Measurements from ENCODE around the gene RMC1.
"Not testable (repeated sequence)": the region's sequence is repeated elsewhere in the genome, so short reads cannot be mapped to it uniquely, and the experiment has no call there.

The RMC1 gene

DNA sequence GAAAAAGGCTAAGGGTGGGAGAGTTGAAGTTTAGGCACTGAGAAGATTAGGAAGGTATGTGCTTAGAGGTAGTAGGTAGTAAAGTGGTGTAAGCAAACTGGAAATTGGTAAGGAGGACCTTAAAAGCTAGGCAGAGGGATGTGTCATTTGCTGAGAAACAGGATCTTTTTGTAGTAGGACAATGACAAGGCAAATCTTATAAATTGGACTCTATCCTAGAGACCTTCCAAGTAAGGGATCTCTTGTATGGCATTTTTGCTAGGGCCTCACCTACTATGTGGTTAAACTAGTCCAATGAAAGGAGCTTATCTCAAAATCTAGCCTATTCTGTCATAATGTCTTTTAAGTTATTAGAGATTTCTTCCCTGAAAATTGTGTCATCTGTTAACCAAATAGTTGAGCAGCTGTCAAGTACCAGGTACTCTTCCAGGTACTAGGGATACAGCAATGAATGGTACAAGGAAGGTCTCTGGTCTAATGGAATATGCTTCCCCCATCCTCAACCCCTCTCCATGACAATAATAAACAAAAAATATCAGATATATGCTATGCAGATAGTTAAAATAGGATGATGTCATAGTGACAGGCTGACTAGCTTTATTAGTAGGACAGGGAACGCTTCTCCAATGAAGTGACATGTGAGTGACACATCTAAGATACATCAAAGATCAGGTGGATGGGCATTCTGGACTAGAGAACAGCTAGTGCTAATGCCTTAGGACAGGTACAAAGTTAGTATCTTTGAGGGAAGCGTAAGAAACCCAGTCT lies 32.5 kb upstream of the RMC1 start:
- no peak for DNase-seq (ENCODE audit: insufficient read length, low spot score)
- TF ChIP-seq PAX5 (IDR thresholded peaks at IDR 0.05; ENCODE audit: insufficient read depth, low read length, severe bottlenecking) (no peak), POLR2AphosphoS5 (IDR thresholded peaks at IDR 0.05; ENCODE audit: low read depth, low read length) (no peak)
- no peak for FAIRE-seq

DNA sequence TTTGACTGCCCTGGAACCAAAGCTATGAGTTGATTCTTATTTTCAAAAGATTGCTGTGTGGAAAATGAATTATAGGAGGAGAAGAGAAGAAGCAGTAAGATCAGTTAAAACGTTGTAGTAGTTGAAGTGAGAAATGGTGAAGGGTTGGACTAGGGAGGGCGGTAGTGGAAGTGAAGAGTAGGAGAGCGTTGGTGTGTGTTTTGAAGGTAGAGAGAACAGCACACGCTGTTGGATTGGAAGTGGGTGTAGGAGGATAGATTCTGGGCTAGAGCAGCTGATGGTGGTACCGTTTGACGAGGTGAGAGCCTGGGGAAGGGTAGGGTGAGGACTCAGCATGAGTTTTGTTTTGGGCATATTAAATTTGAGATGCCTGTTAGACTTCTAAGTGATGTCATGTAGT lies 31.8 kb upstream of the RMC1 start:
- no peak for FAIRE-seq
- no peak for TF ChIP-seq TAF1 (IDR thresholded peaks at IDR 0.05; ENCODE audit: low read depth, low read length)
- no peak for TF ChIP-seq POLR2AphosphoS5 (IDR thresholded peaks at IDR 0.05; ENCODE audit: low read depth, low read length)
- TF ChIP-seq POU2F2 (IDR thresholded peaks at IDR 0.05; ENCODE audit: low read depth, low read length): no peak
- no peak for TF ChIP-seq SPI1 (IDR thresholded peaks at IDR 0.05; ENCODE audit: low read depth, low read length)
- TF ChIP-seq PAX5 (IDR thresholded peaks at IDR 0.05; ENCODE audit: insufficient read depth, low read length, severe bottlenecking): no peak
- TF ChIP-seq POLR2A (IDR thresholded peaks at IDR 0.05; ENCODE audit: low read depth, low read length): no peak
- no peak for DNase-seq (ENCODE audit: insufficient read length, low spot score)

DNA sequence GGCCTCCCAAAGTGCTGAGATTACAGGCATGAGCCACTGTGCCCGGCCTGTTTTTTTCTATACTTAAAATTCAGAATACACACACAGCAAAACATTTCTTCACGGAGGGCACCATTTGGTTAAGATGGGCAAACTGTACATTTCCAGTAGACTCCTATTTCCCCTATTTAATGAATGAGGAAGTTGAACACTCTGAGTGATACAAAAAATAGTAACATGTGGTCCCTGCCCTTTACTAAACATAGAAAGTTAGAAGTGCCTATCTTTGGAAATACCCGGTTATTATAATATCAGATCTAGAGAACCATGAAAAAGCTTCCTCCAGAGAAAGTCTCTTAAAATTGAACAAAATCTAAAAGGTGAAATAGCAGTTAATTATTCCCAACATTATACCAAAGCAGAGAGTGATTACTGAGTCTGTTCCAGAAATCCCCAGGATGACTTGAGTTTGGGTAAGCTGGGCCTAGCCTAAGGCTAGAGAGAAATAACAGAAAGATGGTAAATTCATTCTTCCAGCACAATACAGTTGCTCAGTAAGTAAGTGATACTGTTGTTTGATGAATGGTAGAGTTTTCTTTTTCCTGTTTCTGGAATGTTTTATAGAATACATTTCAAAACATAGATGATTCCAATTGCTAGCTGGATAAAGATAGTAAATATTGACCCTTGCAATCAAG lies 23.3 kb upstream of the RMC1 start:
- TF ChIP-seq SPI1 (IDR thresholded peaks at IDR 0.05; ENCODE audit: low read depth, low read length): 0 out of 2 replicates have a peak, but pooled peaks have one; percentile 34
- no peak for TF ChIP-seq TAF1 (IDR thresholded peaks at IDR 0.05; ENCODE audit: low read depth, low read length)
- no peak for DNase-seq (ENCODE audit: insufficient read length, low spot score)
- peak; percentile 5 for FAIRE-seq

- no peak for TF ChIP-seq POU2F2 (IDR thresholded peaks at IDR 0.05; ENCODE audit: low read depth, low read length)
- no peak for TF ChIP-seq POLR2AphosphoS5 (IDR thresholded peaks at IDR 0.05; ENCODE audit: low read depth, low read length)
- no peak for TF ChIP-seq SPI1 (IDR thresholded peaks at IDR 0.05; ENCODE audit: low read depth, low read length)
- no peak for TF ChIP-seq PAX5 (IDR thresholded peaks at IDR 0.05; ENCODE audit: insufficient read depth, low read length, severe bottlenecking)
- TF ChIP-seq POLR2A (IDR thresholded peaks at IDR 0.05; ENCODE audit: low read depth, low read length): no peak
- no peak for TF ChIP-seq TAF1 (IDR thresholded peaks at IDR 0.05; ENCODE audit: low read depth, low read length)
- DNase-seq (ENCODE audit: insufficient read length, low spot score) (no peak), FAIRE-seq (no peak)
These were observed 18.6 kb upstream of the RMC1 start for GRCh38 chr18:23484561-23485182.

GRCh38 chr18:23485386-23485785 lies 17.9 kb upstream of the RMC1 start:
- DNase-seq (ENCODE audit: insufficient read length, low spot score): no peak
- no peak for FAIRE-seq
- TF ChIP-seq TAF1 (IDR thresholded peaks at IDR 0.05; ENCODE audit: low read depth, low read length) (no peak), SPI1 (IDR thresholded peaks at IDR 0.05; ENCODE audit: low read depth, low read length) (no peak), POU2F2 (IDR thresholded peaks at IDR 0.05; ENCODE audit: low read depth, low read length) (no peak), POLR2AphosphoS5 (IDR thresholded peaks at IDR 0.05; ENCODE audit: low read depth, low read length) (no peak), POLR2A (IDR thresholded peaks at IDR 0.05; ENCODE audit: low read depth, low read length) (no peak), PAX5 (IDR thresholded peaks at IDR 0.05; ENCODE audit: insufficient read depth, low read length, severe bottlenecking) (no peak)

GRCh38 chr18:23487738-23488570 lies 15.4 kb upstream of the RMC1 start:
- TF ChIP-seq POU2F2 (IDR thresholded peaks at IDR 0.05; ENCODE audit: low read depth, low read length) (no peak), POLR2A (IDR thresholded peaks at IDR 0.05; ENCODE audit: low read depth, low read length) (no peak), SPI1 (IDR thresholded peaks at IDR 0.05; ENCODE audit: low read depth, low read length) (no peak), POLR2AphosphoS5 (IDR thresholded peaks at IDR 0.05; ENCODE audit: low read depth, low read length) (no peak), PAX5 (IDR thresholded peaks at IDR 0.05; ENCODE audit: insufficient read depth, low read length, severe bottlenecking) (no peak), TAF1 (IDR thresholded peaks at IDR 0.05; ENCODE audit: low read depth, low read length) (no peak)
- DNase-seq (ENCODE audit: insufficient read length, low spot score): no peak
- FAIRE-seq: peak; percentile 57

GRCh38 chr18:23489586-23489985 lies 13.7 kb upstream of the RMC1 start:
- FAIRE-seq: not testable (repeated sequence)

GRCh38 chr18:23493654-23494053 lies 9.7 kb upstream of the RMC1 start:
- no peak for FAIRE-seq
- DNase-seq (ENCODE audit: insufficient read length, low spot score): no peak
- TF ChIP-seq PAX5 (IDR thresholded peaks at IDR 0.05; ENCODE audit: insufficient read depth, low read length, severe bottlenecking): no peak
- no peak for TF ChIP-seq SPI1 (IDR thresholded peaks at IDR 0.05; ENCODE audit: low read depth, low read length)
- no peak for TF ChIP-seq POLR2AphosphoS5 (IDR thresholded peaks at IDR 0.05; ENCODE audit: low read depth, low read length)
- TF ChIP-seq TAF1 (IDR thresholded peaks at IDR 0.05; ENCODE audit: low read depth, low read length): no peak
- TF ChIP-seq POLR2A (IDR thresholded peaks at IDR 0.05; ENCODE audit: low read depth, low read length): no peak
- no peak for TF ChIP-seq POU2F2 (IDR thresholded peaks at IDR 0.05; ENCODE audit: low read depth, low read length)

More at GRCh38 chr18:23489586-23489985, 13.7 kb upstream of the RMC1 start:
- not testable (repeated sequence) for DNase-seq (ENCODE audit: insufficient read length, low spot score)

DNA sequence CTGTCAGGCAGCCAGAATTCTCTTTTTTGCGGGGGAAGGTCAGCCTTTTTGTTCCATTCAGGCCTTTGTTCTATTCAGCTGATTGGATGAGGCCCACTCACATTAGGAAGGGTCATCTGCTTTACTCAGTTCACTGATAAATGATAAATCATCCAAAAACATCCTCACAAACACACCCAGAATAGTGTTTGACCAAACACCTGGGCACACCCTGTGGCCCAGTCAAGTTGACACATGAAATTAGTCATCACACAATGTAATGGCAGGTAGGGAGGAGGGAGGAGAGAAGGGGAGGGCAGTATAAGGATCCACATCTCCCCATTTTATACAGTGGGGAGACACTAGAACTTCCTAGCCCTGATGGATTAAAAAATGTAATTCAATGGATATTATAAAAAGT lies 8.3 kb upstream of the RMC1 start:
- peak; percentile 38 for FAIRE-seq
- TF ChIP-seq TAF1 (IDR thresholded peaks at IDR 0.05; ENCODE audit: low read depth, low read length) (no peak), POLR2A (IDR thresholded peaks at IDR 0.05; ENCODE audit: low read depth, low read length) (no peak), POU2F2 (IDR thresholded peaks at IDR 0.05; ENCODE audit: low read depth, low read length) (no peak)

More for the DNA sequence above, 8.3 kb upstream of the RMC1 start:
- no peak for DNase-seq (ENCODE audit: insufficient read length, low spot score)

Data from GM12891 (cell line).